ENCODE results near the gene ADD2.
"Not testable (repeated sequence)": the region's sequence is repeated elsewhere in the genome, so short reads cannot be mapped to it uniquely, and the experiment has no call there.

Gene ADD2

GRCh38 chr2:70799706-70800105 is 31.7 kb upstream of the ADD2 start:
- Histone ChIP-seq H3K79me2 (ENCODE audit: control insufficient read depth, low read length) (no peaks in the 10 kb centered on the region), H3K4me2 (ENCODE audit: low read length) (no peak overlapping the region), H3K36me3 (ENCODE audit: control insufficient read depth, low read length) (no peaks in the 10 kb centered on the region), H3K9me2 (replicated peaks; ENCODE audit: control insufficient read depth, low read length) (no peaks in the 10 kb centered on the region), H3K4me1 (ENCODE audit: control insufficient read depth, low read length) (no peaks in the 10 kb centered on the region), H3F3A (ENCODE audit: control insufficient read depth, insufficient read depth) (no peaks in the 10 kb centered on the region), H3K9me3 (ENCODE audit: control insufficient read depth, insufficient read depth, low read length) (0 out of 2 replicates have a peak, but pooled peaks cover 3% of the 10 kb centered on the region), H3K4me3 (ENCODE audit: low read length) (no peak overlapping the region), H3K27ac (ENCODE audit: low read depth, low read length) (no peak overlapping the region), H4K20me1 (ENCODE audit: control insufficient read depth, insufficient read depth, low read depth, low read length) (no peaks in the 10 kb centered on the region), H3K27me3 (ENCODE audit: control insufficient read depth, low read length) (peaks cover 5% of the 10 kb centered on the region; the same call in 1 of the 2 replicates)
- TF ChIP-seq EZH2phosphoT487 (IDR thresholded peaks at IDR 0.05; ENCODE audit: borderline replicate concordance, low read length) (no peak), CTCF (IDR thresholded peaks at IDR 0.05; ENCODE audit: low read depth, low read length, poor library complexity, severe bottlenecking) (no peak)

GRCh38 chr2:70797996-70798395 is 30.0 kb upstream of the ADD2 start:
- H3K27ac ChIP-seq (ENCODE audit: low read depth, low read length); H3K9me2 ChIP-seq (replicated peaks; ENCODE audit: control insufficient read depth, low read length); H3K27me3 ChIP-seq (ENCODE audit: control insufficient read depth, low read length); H3F3A ChIP-seq (ENCODE audit: control insufficient read depth, insufficient read depth); H3K9me3 ChIP-seq (ENCODE audit: control insufficient read depth, insufficient read depth, low read length); H3K4me3 ChIP-seq (ENCODE audit: low read length); H4K20me1 ChIP-seq (ENCODE audit: control insufficient read depth, insufficient read depth, low read depth, low read length); H3K36me3 ChIP-seq (ENCODE audit: control insufficient read depth, low read length); H3K4me2 ChIP-seq (ENCODE audit: low read length); H3K79me2 ChIP-seq (ENCODE audit: control insufficient read depth, low read length); H3K4me1 ChIP-seq (ENCODE audit: control insufficient read depth, low read length): not testable (repeated sequence)

GRCh38 chr2:70797506-70797905 is 29.5 kb upstream of the ADD2 start:
- no peak overlapping the region for H3K4me3 ChIP-seq (ENCODE audit: low read length)
- no peaks in the 10 kb centered on the region for H3K4me1 ChIP-seq (ENCODE audit: control insufficient read depth, low read length)
- TF ChIP-seq CTCF (IDR thresholded peaks at IDR 0.05; ENCODE audit: low read depth, low read length, poor library complexity, severe bottlenecking): no peak
- no peak for TF ChIP-seq EZH2phosphoT487 (IDR thresholded peaks at IDR 0.05; ENCODE audit: borderline replicate concordance, low read length)
- H3K27ac ChIP-seq (ENCODE audit: low read depth, low read length): no peak overlapping the region
- no peaks in the 10 kb centered on the region for H3K79me2 ChIP-seq (ENCODE audit: control insufficient read depth, low read length)
- H3K9me3 ChIP-seq (ENCODE audit: control insufficient read depth, insufficient read depth, low read length): 0 out of 2 replicates have a peak, but pooled peaks cover 3% of the 10 kb centered on the region
- H3F3A ChIP-seq (ENCODE audit: control insufficient read depth, insufficient read depth): no peaks in the 10 kb centered on the region
- peaks cover 5% of the 10 kb centered on the region; the same call in 1 of the 2 replicates for H3K27me3 ChIP-seq (ENCODE audit: control insufficient read depth, low read length)
- H4K20me1 ChIP-seq (ENCODE audit: control insufficient read depth, insufficient read depth, low read depth, low read length): no peaks in the 10 kb centered on the region
- no peak overlapping the region for H3K4me2 ChIP-seq (ENCODE audit: low read length)
- no peaks in the 10 kb centered on the region for H3K36me3 ChIP-seq (ENCODE audit: control insufficient read depth, low read length)
- H3K9me2 ChIP-seq (replicated peaks; ENCODE audit: control insufficient read depth, low read length): no peaks in the 10 kb centered on the region

- Histone ChIP-seq H3K27me3 (ENCODE audit: control insufficient read depth, low read length) (peaks cover 5% of the 10 kb centered on the region; the same call in 1 of the 2 replicates), H3K9me2 (replicated peaks; ENCODE audit: control insufficient read depth, low read length) (no peaks in the 10 kb centered on the region), H4K20me1 (ENCODE audit: control insufficient read depth, insufficient read depth, low read depth, low read length) (no peaks in the 10 kb centered on the region), H3K4me1 (ENCODE audit: control insufficient read depth, low read length) (no peaks in the 10 kb centered on the region), H3K27ac (ENCODE audit: low read depth, low read length) (no peak overlapping the region), H3K4me3 (ENCODE audit: low read length) (no peak overlapping the region), H3K79me2 (ENCODE audit: control insufficient read depth, low read length) (no peaks in the 10 kb centered on the region), H3F3A (ENCODE audit: control insufficient read depth, insufficient read depth) (no peaks in the 10 kb centered on the region), H3K36me3 (ENCODE audit: control insufficient read depth, low read length) (no peaks in the 10 kb centered on the region), H3K4me2 (ENCODE audit: low read length) (no peak overlapping the region), H3K9me3 (ENCODE audit: control insufficient read depth, insufficient read depth, low read length) (0 out of 2 replicates have a peak, but pooled peaks cover 3% of the 10 kb centered on the region)
- TF ChIP-seq CTCF (IDR thresholded peaks at IDR 0.05; ENCODE audit: low read depth, low read length, poor library complexity, severe bottlenecking) (no peak), EZH2phosphoT487 (IDR thresholded peaks at IDR 0.05; ENCODE audit: borderline replicate concordance, low read length) (no peak)
Measured at GRCh38 chr2:70796262-70796661, 28.3 kb upstream of the ADD2 start.

All from DOHH2 (cell line).